ENCODE data around the gene ALX4. TPM values are rescaled to one million over a fixed set of nuclear protein-coding genes. Genes with fewer than 3 reads are reported as not detected.
A peak's percentile ranks its signal among the peaks of the same experiment; 100 is the strongest.

ALX4 gene
- total RNA-seq, 1 donor from 2014 or later = not detected

DNA sequence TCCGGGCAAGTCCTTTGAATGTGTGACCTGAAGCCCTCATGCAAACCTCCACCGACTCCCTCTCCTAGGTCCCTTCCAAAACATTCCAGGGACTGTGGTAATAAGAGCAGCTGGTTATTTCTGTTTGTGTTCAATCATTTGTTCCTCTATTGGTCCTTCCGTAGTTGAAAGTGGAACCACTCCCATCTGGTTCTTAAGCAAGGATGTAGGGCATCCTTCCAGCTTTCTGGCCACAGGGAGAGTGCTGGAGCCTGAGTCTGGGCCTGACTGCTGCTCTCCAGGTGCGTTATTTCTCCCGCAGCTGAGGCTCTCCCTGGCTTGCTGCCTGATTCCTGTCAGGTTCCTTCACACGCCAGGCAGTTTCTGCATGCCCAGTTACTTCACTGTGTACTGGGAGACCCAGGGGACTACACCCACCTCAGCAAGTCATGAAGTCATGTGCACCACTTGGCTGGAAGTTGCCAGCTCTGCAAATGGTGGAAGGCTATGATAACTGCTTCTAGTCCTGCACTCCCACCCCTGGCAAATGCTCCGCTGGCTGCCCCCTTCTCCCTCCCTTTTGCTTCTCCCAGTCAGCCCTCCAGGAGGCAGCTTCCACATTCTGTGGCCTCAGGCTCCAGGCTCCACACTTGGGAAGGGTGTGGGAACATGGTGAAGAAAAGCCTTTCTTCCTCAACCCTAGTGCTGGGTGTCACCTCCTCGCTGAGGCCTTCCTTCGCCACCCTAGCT, 4.0 kb upstream of the ALX4 start:
- H2AFZ ChIP-seq (replicated peaks) = no peak overlapping the region
- H3K27ac ChIP-seq = no peak overlapping the region
- TF ChIP-seq EZH2 (IDR thresholded peaks at IDR 0.05) = peak; percentile 76
- no peak for TF ChIP-seq EZH2phosphoT487 (IDR thresholded peaks at IDR 0.05)
- peaks cover 100% of the 10 kb centered on the region for H3K27me3 ChIP-seq
- DNase-seq (ENCODE audit: low spot score) = no peak
- H3K36me3 ChIP-seq = no peaks in the 10 kb centered on the region
- no peak overlapping the region for H3K9ac ChIP-seq
- H3K9me3 ChIP-seq (ENCODE audit: low read depth) = no peaks in the 10 kb centered on the region
- Mint-ChIP-seq H3K27ac (no peak overlapping the region), H3K4me1 (peaks cover 28% of the 10 kb centered on the region), H3K27me3 (ENCODE audit: insufficient read depth, low read depth) (peaks cover 87% of the 10 kb centered on the region), H3K36me3 (no peaks in the 10 kb centered on the region), H3K9me3 (no peaks in the 10 kb centered on the region), H3K4me3 (peak overlapping the region; percentile 14)
- H3K4me3 ChIP-seq = no peak overlapping the region
- H3K4me1 ChIP-seq = peaks cover 17% of the 10 kb centered on the region
- no peak overlapping the region for H3K4me2 ChIP-seq
- no peaks in the 10 kb centered on the region for H3K79me2 ChIP-seq (ENCODE audit: low read depth)
- H3F3A ChIP-seq (ENCODE audit: low read depth) = peaks cover 27% of the 10 kb centered on the region
- peaks cover 82% of the 10 kb centered on the region for H4K20me1 ChIP-seq (ENCODE audit: low read depth)

DNA sequence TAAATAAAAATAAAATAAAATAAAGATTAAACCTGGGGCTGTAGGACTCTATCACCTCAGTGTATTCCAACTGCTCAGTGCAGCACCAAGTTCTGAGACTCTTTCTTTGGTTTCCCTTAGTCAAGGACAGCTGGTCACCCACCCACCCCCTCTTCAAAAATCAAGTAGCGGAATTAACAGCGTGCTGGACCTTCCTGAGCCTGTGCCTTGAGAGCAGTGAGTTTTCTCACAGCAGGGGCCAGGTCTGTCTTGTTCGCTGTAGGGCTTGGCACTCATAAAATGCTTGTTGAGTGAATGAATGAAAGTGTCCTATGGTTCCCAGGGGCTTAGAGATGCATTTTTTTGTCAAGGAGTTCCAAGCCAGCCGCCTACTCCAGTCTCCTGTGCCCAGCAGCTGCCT, 2.9 kb upstream of the ALX4 start:
- Histone ChIP-seq H3K9ac (no peak overlapping the region), H4K20me1 (ENCODE audit: low read depth) (peaks cover 82% of the 10 kb centered on the region), H3K4me1 (peaks cover 17% of the 10 kb centered on the region), H3K36me3 (no peaks in the 10 kb centered on the region), H3K27ac (no peak overlapping the region), H3F3A (ENCODE audit: low read depth) (peaks cover 27% of the 10 kb centered on the region), H3K9me3 (ENCODE audit: low read depth) (no peaks in the 10 kb centered on the region), H3K27me3 (peaks cover 100% of the 10 kb centered on the region), H3K4me3 (no peak overlapping the region), H3K79me2 (ENCODE audit: low read depth) (no peaks in the 10 kb centered on the region), H2AFZ (replicated peaks) (no peak overlapping the region), H3K4me2 (no peak overlapping the region)
- Mint-ChIP-seq H3K27me3 (ENCODE audit: insufficient read depth, low read depth) (peaks cover 86% of the 10 kb centered on the region), H3K27ac (no peak overlapping the region), H3K9me3 (no peaks in the 10 kb centered on the region), H3K4me3 (no peak overlapping the region), H3K4me1 (peaks cover 34% of the 10 kb centered on the region), H3K36me3 (peaks cover 1% of the 10 kb centered on the region)
- DNase-seq (ENCODE audit: low spot score) = no peak
- TF ChIP-seq, protein P1, sequence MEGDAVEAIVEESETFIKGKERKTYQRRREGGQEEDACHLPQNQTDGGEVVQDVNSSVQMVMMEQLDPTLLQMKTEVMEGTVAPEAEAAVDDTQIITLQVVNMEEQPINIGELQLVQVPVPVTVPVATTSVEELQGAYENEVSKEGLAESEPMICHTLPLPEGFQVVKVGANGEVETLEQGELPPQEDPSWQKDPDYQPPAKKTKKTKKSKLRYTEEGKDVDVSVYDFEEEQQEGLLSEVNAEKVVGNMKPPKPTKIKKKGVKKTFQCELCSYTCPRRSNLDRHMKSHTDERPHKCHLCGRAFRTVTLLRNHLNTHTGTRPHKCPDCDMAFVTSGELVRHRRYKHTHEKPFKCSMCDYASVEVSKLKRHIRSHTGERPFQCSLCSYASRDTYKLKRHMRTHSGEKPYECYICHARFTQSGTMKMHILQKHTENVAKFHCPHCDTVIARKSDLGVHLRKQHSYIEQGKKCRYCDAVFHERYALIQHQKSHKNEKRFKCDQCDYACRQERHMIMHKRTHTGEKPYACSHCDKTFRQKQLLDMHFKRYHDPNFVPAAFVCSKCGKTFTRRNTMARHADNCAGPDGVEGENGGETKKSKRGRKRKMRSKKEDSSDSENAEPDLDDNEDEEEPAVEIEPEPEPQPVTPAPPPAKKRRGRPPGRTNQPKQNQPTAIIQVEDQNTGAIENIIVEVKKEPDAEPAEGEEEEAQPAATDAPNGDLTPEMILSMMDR (IDR thresholded peaks at IDR 0.05) = no peak
- TF ChIP-seq EZH2 (IDR thresholded peaks at IDR 0.05) (no peak), EZH2phosphoT487 (IDR thresholded peaks at IDR 0.05) (no peak)

DNA sequence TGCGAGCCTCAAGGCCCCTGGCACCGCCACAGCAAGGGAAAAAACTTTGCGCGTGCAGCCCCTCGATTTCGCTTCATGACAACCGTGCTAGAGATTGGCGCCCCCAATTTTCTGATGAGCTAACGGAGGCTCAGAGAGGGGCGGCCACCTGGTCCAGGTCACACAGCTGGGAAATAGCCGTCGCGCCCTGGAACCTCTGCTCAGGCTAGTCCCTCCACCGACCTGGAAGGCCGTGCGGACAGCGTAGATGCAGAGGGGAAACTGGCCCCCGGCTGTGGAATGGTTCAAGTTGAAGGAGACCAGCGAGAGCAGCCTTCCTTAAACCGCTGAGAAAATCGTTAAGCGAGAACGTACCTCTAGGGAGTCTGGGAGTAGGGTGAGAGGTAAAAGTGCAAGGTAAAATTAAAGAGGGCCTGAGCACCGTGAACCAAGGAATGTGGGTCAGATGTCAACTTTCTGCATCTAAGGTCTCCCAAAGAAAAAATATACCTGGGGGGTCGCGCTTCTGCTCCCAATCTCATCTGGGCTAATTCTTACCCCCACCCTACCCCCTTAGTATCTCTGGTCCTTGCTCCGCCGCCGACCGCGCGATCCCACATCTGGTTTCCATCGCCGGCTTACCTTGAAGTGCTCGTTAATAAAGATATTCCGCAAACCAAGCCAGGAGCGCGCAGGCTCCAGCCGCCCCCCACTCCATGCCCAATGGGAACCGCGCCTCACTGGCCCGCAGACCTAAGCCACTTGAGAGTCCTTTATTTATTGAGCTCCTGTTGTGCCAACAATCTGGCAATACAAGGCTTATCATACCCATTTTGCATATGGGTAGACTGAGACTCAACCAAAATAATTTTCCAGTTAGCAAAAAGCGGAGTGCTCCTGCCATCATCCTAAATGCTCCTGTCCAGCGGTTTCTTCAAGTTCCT, 1.7 kb upstream of the ALX4 start:
- Histone ChIP-seq H3K27ac (no peak overlapping the region), H3F3A (ENCODE audit: low read depth) (peaks cover 28% of the 10 kb centered on the region), H3K79me2 (ENCODE audit: low read depth) (no peaks in the 10 kb centered on the region), H3K4me1 (peaks cover 14% of the 10 kb centered on the region), H3K4me3 (no peak overlapping the region), H4K20me1 (ENCODE audit: low read depth) (peaks cover 80% of the 10 kb centered on the region), H3K9me3 (ENCODE audit: low read depth) (no peaks in the 10 kb centered on the region), H3K27me3 (peaks cover 100% of the 10 kb centered on the region), H3K9ac (no peak overlapping the region), H3K4me2 (peak overlapping the region; percentile 85), H2AFZ (replicated peaks) (no peak overlapping the region), H3K36me3 (no peaks in the 10 kb centered on the region)
- H3K36me3 Mint-ChIP-seq = peaks cover 1% of the 10 kb centered on the region
- peak overlapping the region; percentile 84 for H3K4me3 Mint-ChIP-seq
- peaks cover 2% of the 10 kb centered on the region for H3K9me3 Mint-ChIP-seq
- TF ChIP-seq EZH2phosphoT487 (IDR thresholded peaks at IDR 0.05) (peak; percentile 63), EZH2 (IDR thresholded peaks at IDR 0.05) (peak; percentile 82)
- TF ChIP-seq, protein P1 (IDR thresholded peaks at IDR 0.05) = no peak
- peaks cover 37% of the 10 kb centered on the region for H3K4me1 Mint-ChIP-seq
- DNase-seq (ENCODE audit: low spot score) = no peak
- H3K27me3 Mint-ChIP-seq (ENCODE audit: insufficient read depth, low read depth) = peaks cover 87% of the 10 kb centered on the region
- H3K27ac Mint-ChIP-seq = no peak overlapping the region

All from neural progenitor cell (in vitro differentiated cells).